HEK293T (cell line): ENCODE data around the gene SLC23A1.

Experiments
- CTCF ChIA-PET: fragments of 350-600 bp; formaldehyde crosslinking; extraction: SDS; loops from one replicate; lab custom pipeline; 2021; ENCODE audit warnings: antibody characterized with exemption, inconsistent platforms; lab: Yijun Ruan, JAX
- POLR2A ChIA-PET: fragments of 350-600 bp; formaldehyde crosslinking; extraction: SDS; loops from one replicate; lab custom pipeline; 2020; ENCODE audit warnings: antibody characterized with exemption, inconsistent platforms; lab: Yijun Ruan, JAX
- DNase-seq: peaks from one replicate; pipeline ENCODE4 v3.0.0; 2012; ENCODE audit warnings: mixed read lengths; ENCODE audit errors: extremely low spot score
- ARNT ChIP-seq: fragments of 450-650 bp; IDR thresholded peaks from 2 replicates; pipeline ENCODE4 v1.6.1; 2017; ENCODE audit warnings: mild to moderate bottlenecking
- BHLHE40 ChIP-seq: fragments of 450-650 bp; IDR thresholded peaks from 2 replicates; pipeline ENCODE4 v1.6.1; 2016; ENCODE audit warnings: mild to moderate bottlenecking, moderate library complexity, borderline replicate concordance
- CTBP1 ChIP-seq: fragments of 450-650 bp; IDR thresholded peaks from 2 replicates; pipeline ENCODE4 v1.6.1; 2016; ENCODE audit warnings: borderline replicate concordance
- ELF4 ChIP-seq: fragments of 450-650 bp; IDR thresholded peaks from 2 replicates; pipeline ENCODE4 v1.6.1; 2017; ENCODE audit warnings: antibody characterized with exemption
- FOXA1 ChIP-seq: fragments of 450-650 bp; IDR thresholded peaks from 2 replicates; pipeline ENCODE4 v1.6.1; 2016; ENCODE audit warnings: mild to moderate bottlenecking
- FOXK2 ChIP-seq: fragments of 450-650 bp; IDR thresholded peaks from 2 replicates; pipeline ENCODE4 v1.6.1; 2016; ENCODE audit warnings: mild to moderate bottlenecking
- FOXM1 ChIP-seq: fragments of 450-650 bp; IDR thresholded peaks from 2 replicates; pipeline ENCODE4 v1.6.1; 2017; ENCODE audit warnings: mild to moderate bottlenecking, borderline replicate concordance
- HDGF ChIP-seq: fragments of 450-650 bp; IDR thresholded peaks from 2 replicates; pipeline ENCODE4 v1.6.1; 2017; ENCODE audit warnings: antibody characterized with exemption, borderline replicate concordance
- L3MBTL2 ChIP-seq: fragments of 450-650 bp; conservative IDR thresholded peaks from 2 replicates; pipeline ENCODE4 v1.6.1; 2016; ENCODE audit warnings: mild to moderate bottlenecking
- LEF1 ChIP-seq: fragments of 450-650 bp; IDR thresholded peaks from 2 replicates; pipeline ENCODE4 v1.6.1; 2017; ENCODE audit warnings: mild to moderate bottlenecking, borderline replicate concordance
- NFRKB ChIP-seq: fragments of 450-650 bp; IDR thresholded peaks from 2 replicates; pipeline ENCODE4 v1.6.1; 2016; ENCODE audit warnings: mild to moderate bottlenecking, moderate library complexity
- PKNOX1 ChIP-seq: fragments of 450-650 bp; IDR thresholded peaks from 2 replicates; pipeline ENCODE4 v1.6.1; 2016
- SP1 ChIP-seq: fragments of 450-650 bp; IDR thresholded peaks from 2 replicates; pipeline ENCODE4 v1.6.1; 2017
- SUZ12 ChIP-seq: fragments of 450-650 bp; IDR thresholded peaks from 2 replicates; pipeline ENCODE4 v1.6.1; 2016; ENCODE audit warnings: mild to moderate bottlenecking
- TARDBP ChIP-seq: fragments of 450-650 bp; IDR thresholded peaks from 2 replicates; pipeline ENCODE4 v1.6.1; 2016
- ZNF384 ChIP-seq: fragments of 450-650 bp; IDR thresholded peaks from 2 replicates; pipeline ENCODE4 v1.6.1; 2016

The SLC23A1 gene

GRCh38 chr5:139394123-139394653 lies 11.1 kb upstream of the SLC23A1 start:
- ChIA-PET POLR2A (no interaction called here), CTCF (no interaction called here)
- no peak for TF ChIP-seq CTBP1
- no peak for DNase-seq

- no peak for DNase-seq
- CTCF ChIA-PET = no interaction called here
- POLR2A ChIA-PET = no interaction called here
Observed at GRCh38 chr5:139393497-139394122, 10.5 kb upstream of the SLC23A1 start.

GRCh38 chr5:139392678-139393496 lies 9.8 kb upstream of the SLC23A1 start:
- no peak for TF ChIP-seq PKNOX1
- TF ChIP-seq FOXA1 = no peak
- no peak for TF ChIP-seq FOXM1
- no peak for TF ChIP-seq LEF1
- no peak for TF ChIP-seq SP1
- TF ChIP-seq CTBP1 = no peak
- TF ChIP-seq BHLHE40 = no peak
- TF ChIP-seq TARDBP = no peak
- TF ChIP-seq HDGF = no peak
- no peak for TF ChIP-seq NFRKB
- no peak for TF ChIP-seq ZNF384
- TF ChIP-seq SUZ12 = no peak
- TF ChIP-seq L3MBTL2 = no peak
- TF ChIP-seq FOXK2 = no peak
- TF ChIP-seq ELF4 = no peak
- no peak for TF ChIP-seq ARNT
- CTCF ChIA-PET = no interaction called here
- POLR2A ChIA-PET = no interaction called here
- DNase-seq = no peak

More at GRCh38 chr5:139393497-139394122, 10.5 kb upstream of the SLC23A1 start:
- TF ChIP-seq NFRKB (no peak), FOXA1 (no peak), BHLHE40 (no peak), CTBP1 (no peak), ZNF384 (no peak), L3MBTL2 (no peak), LEF1 (no peak), HDGF (no peak), TARDBP (no peak), SUZ12 (no peak), ARNT (no peak), ELF4 (no peak), FOXK2 (no peak), SP1 (no peak), PKNOX1 (no peak), FOXM1 (no peak)

GRCh38 chr5:139392324-139392677 lies 9.2 kb upstream of the SLC23A1 start:
- TF ChIP-seq CTBP1 (no peak), ZNF384 (no peak), PKNOX1 (no peak), FOXM1 (no peak)
- CTCF ChIA-PET = no interaction called here
- POLR2A ChIA-PET = interaction anchor here (1.4 kb wide), 1 partner anchor 47 kb away, joined by 3 read pairs; the partner anchor contains the start of gene DNAJC18
- no peak for DNase-seq

GRCh38 chr5:139391570-139392323 lies 8.7 kb upstream of the SLC23A1 start:
- DNase-seq = no peak
- POLR2A ChIA-PET = interaction anchor here (0.8 to 1.4 kb wide), 2 partner anchors 12 to 48 kb away, joined by 3 read pairs; partner anchors contain the start of genes DNAJC18 and SPATA24
- CTCF ChIA-PET = interaction anchor here (1.4 kb wide), 1 partner anchor 10 kb away, joined by 5 read pairs; no protein-coding TSS in a partner anchor
- no peak for TF ChIP-seq FOXM1
- TF ChIP-seq SP1 = no peak
- no peak for TF ChIP-seq ELF4
- no peak for TF ChIP-seq HDGF
- TF ChIP-seq NFRKB = no peak
- no peak for TF ChIP-seq FOXK2
- no peak for TF ChIP-seq TARDBP
- TF ChIP-seq CTBP1 = no peak
- TF ChIP-seq FOXA1 = no peak
- no peak for TF ChIP-seq PKNOX1
- TF ChIP-seq LEF1 = no peak
